Uterus (tissue), 2 donors: ENCODE data around the gene SCGB1C1.

Experiments
- POLR2A ChIP-seq, 2 donors: fragments of 450-650 bp; IDR thresholded peaks; one replicate each; pipeline ENCODE4 v1.6.1; 2016; ENCODE audit warnings: antibody characterized with exemption in 2 of 2, mild to moderate bottlenecking in 1 of 2, moderate library complexity in 1 of 2
- TF ChIP-seq, protein P1 (sequence below), 4 experiments: fragments of 200-600 bp in 2 of 4; fragments of 450-650 bp in 2 of 4; sonication (generic) in 2 of 4; IDR thresholded peaks; one replicate each; pipeline ENCODE4 v1.5.1; 2016 to 2019; ENCODE audit warnings: antibody characterized with exemption in 4 of 4, mild to moderate bottlenecking in 2 of 4, moderate library complexity in 1 of 4

DNA sequence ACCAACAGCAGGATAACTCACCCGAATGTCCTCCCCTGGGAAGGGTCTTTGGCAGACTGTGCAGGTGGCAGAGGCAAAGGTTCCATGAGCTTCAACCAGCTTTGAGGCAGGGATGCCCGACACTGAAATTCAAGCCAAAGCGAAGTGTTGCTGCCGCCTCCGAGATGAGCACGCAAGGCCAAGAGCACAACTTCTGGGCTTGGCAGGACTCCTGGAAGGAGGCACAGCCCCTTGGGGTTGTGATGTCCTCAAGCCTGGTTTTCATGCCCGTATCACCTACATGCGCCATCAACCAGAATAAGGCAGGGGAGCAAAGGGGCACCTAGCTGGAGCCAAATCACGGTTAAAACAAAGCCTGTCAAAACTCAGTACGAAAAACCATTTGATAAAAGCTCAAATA lies 37.6 kb downstream of the SCGB1C1 start:
- TF ChIP-seq, protein P1, sequence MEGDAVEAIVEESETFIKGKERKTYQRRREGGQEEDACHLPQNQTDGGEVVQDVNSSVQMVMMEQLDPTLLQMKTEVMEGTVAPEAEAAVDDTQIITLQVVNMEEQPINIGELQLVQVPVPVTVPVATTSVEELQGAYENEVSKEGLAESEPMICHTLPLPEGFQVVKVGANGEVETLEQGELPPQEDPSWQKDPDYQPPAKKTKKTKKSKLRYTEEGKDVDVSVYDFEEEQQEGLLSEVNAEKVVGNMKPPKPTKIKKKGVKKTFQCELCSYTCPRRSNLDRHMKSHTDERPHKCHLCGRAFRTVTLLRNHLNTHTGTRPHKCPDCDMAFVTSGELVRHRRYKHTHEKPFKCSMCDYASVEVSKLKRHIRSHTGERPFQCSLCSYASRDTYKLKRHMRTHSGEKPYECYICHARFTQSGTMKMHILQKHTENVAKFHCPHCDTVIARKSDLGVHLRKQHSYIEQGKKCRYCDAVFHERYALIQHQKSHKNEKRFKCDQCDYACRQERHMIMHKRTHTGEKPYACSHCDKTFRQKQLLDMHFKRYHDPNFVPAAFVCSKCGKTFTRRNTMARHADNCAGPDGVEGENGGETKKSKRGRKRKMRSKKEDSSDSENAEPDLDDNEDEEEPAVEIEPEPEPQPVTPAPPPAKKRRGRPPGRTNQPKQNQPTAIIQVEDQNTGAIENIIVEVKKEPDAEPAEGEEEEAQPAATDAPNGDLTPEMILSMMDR (IDR thresholded peaks at IDR 0.05), result no peak
- TF ChIP-seq POLR2A (IDR thresholded peaks at IDR 0.05), result no peak
